Measurements from ENCODE around the gene ENOPH1.

The ENOPH1 gene

GRCh38 chr4:82415922-82416365 is 14.4 kb upstream of the ENOPH1 start:
- ChIA-PET POLR2A (interaction anchor here (1.9 kb wide), 1 partner anchor 13 kb away, joined by 7 read pairs; no protein-coding TSS in a partner anchor), CTCF (no interaction called here)
- no peak for DNase-seq (ENCODE audit: extremely low spot score)

GRCh38 chr4:82419451-82419850 is 10.9 kb upstream of the ENOPH1 start:
- CTCF ChIA-PET = no interaction called here
- POLR2A ChIA-PET = interaction anchor here (1.4 kb wide), 1 partner anchor 10 kb away, joined by 9 read pairs; no protein-coding TSS in a partner anchor
- DNase-seq (ENCODE audit: extremely low spot score) = no peak
- TF ChIP-seq L3MBTL2 (conservative IDR thresholded peaks at IDR 0.05) = no peak
- no peak for TF ChIP-seq FOXA1 (IDR thresholded peaks at IDR 0.05)
- TF ChIP-seq, protein P1, sequence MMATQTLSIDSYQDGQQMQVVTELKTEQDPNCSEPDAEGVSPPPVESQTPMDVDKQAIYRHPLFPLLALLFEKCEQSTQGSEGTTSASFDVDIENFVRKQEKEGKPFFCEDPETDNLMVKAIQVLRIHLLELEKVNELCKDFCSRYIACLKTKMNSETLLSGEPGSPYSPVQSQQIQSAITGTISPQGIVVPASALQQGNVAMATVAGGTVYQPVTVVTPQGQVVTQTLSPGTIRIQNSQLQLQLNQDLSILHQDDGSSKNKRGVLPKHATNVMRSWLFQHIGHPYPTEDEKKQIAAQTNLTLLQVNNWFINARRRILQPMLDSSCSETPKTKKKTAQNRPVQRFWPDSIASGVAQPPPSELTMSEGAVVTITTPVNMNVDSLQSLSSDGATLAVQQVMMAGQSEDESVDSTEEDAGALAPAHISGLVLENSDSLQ (IDR thresholded peaks at IDR 0.05) = no peak

More at GRCh38 chr4:82415922-82416365, 14.4 kb upstream of the ENOPH1 start:
- no peak for TF ChIP-seq FOXK2 (IDR thresholded peaks at IDR 0.05)
- TF ChIP-seq, protein P1 (IDR thresholded peaks at IDR 0.05) = no peak
- no peak for TF ChIP-seq ARNT (IDR thresholded peaks at IDR 0.05)
- TF ChIP-seq ELF4 (IDR thresholded peaks at IDR 0.05) = no peak
- TF ChIP-seq SUZ12 (IDR thresholded peaks at IDR 0.05) = no peak
- no peak for TF ChIP-seq CTBP1 (IDR thresholded peaks at IDR 0.05; ENCODE audit: borderline replicate concordance)
- no peak for TF ChIP-seq LEF1 (IDR thresholded peaks at IDR 0.05; ENCODE audit: borderline replicate concordance)
- no peak for TF ChIP-seq FOXA1 (IDR thresholded peaks at IDR 0.05)
- no peak for TF ChIP-seq BHLHE40 (IDR thresholded peaks at IDR 0.05; ENCODE audit: borderline replicate concordance)
- no peak for TF ChIP-seq ZNF384 (IDR thresholded peaks at IDR 0.05)
- TF ChIP-seq L3MBTL2 (conservative IDR thresholded peaks at IDR 0.05) = no peak

- ChIA-PET POLR2A (interaction anchor here (0.6 to 0.7 kb wide), 2 partner anchors 17 to 48 kb away, joined by 3 read pairs; partner anchors contain the start of gene HNRNPD), CTCF (interaction anchor here (0.6 kb wide), 1 partner anchor 137 kb away, joined by 4 read pairs; no protein-coding TSS in a partner anchor)
- no peak for DNase-seq (ENCODE audit: extremely low spot score)
- TF ChIP-seq ZNF384 (IDR thresholded peaks at IDR 0.05) (no peak), NFRKB (IDR thresholded peaks at IDR 0.05) (0 out of 2 replicates have a peak, but pooled peaks have one; percentile 8)
Observed at GRCh38 chr4:82421796-82422560, 8.4 kb upstream of the ENOPH1 start.

DNA sequence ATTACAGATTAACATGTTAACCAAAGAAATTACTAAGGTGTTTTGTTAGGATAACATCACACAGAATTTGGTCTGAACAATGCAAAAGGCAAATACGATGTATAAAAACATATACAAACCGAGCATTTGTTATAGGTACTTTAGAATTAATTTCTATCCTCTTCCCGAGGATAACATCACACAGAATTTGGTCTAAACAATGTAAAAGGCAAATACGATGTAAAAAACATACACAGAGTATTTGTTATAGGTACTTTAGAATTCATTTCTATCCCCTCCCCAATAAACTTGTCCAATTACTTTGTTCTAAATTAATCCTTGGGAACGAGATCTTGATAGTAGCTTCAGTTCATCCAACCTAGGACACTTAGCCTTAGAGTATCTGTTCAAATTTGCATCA is 7.8 kb upstream of the ENOPH1 start:
- DNase-seq (ENCODE audit: extremely low spot score) = no peak
- CTCF ChIA-PET = no interaction called here
- POLR2A ChIA-PET = interaction anchor here (0.7 kb wide), 1 partner anchor 49 kb away, joined by 3 read pairs; the partner anchor contains the start of gene HNRNPD
- TF ChIP-seq FOXM1 (IDR thresholded peaks at IDR 0.05; ENCODE audit: borderline replicate concordance) (no peak), SP1 (IDR thresholded peaks at IDR 0.05) (no peak), ZNF384 (IDR thresholded peaks at IDR 0.05) (no peak), ARNT (IDR thresholded peaks at IDR 0.05) (no peak), FOXA1 (IDR thresholded peaks at IDR 0.05) (no peak), HDGF (IDR thresholded peaks at IDR 0.05; ENCODE audit: borderline replicate concordance) (no peak), LEF1 (IDR thresholded peaks at IDR 0.05; ENCODE audit: borderline replicate concordance) (no peak)

DNA sequence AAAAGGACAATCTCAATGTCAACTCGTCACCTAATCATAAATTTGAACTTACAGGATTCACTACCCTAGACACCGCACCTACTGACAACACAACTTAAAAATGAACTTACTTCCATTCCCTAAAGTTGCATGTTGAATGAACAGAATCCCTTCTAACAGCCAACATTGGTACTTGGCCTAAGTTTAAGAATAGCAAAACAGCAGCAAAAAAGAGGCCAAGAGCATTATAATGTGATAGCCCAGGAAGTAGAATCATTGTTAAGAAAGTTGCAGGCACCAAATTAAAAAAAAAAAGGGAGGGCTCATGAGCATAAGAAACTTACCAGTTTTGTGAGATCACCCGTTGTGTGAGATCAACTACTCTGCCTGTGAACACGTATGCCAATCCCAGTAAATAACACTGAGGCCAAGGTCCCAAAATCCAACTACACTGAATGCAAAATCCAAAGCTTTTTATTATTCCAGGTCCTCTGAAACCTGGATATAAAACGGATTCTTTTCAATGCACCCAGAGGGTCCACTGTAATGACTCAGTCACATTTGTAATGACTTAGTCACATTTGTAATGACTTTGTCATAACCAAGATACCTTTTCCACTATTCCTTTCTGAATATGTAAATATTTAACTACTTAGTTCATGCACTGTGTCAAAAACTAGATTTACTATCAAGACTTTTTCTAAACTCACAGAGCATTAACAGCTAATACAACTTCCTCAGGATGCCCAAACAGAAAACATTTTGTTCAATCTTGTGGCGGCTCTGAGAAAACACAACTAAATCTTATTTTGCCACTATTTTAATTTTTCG is 6.9 kb upstream of the ENOPH1 start:
- CTCF ChIA-PET = interaction anchor here (0.8 kb wide), 1 partner anchor 255 kb away, joined by 3 read pairs; no protein-coding TSS in a partner anchor
- POLR2A ChIA-PET = interaction anchor here (1.5 kb wide), 1 partner anchor 49 kb away, joined by 4 read pairs; the partner anchor contains the start of gene HNRNPD
- no peak for DNase-seq (ENCODE audit: extremely low spot score)
- 0 out of 2 replicates have a peak, but pooled peaks have one; percentile 13 for TF ChIP-seq L3MBTL2 (conservative IDR thresholded peaks at IDR 0.05)
- TF ChIP-seq CTBP1 (IDR thresholded peaks at IDR 0.05; ENCODE audit: borderline replicate concordance) = no peak
- no peak for TF ChIP-seq TARDBP (IDR thresholded peaks at IDR 0.05)
- peak; percentile 25; the same call in 1 of the 2 replicates for TF ChIP-seq ELF4 (IDR thresholded peaks at IDR 0.05)

DNA sequence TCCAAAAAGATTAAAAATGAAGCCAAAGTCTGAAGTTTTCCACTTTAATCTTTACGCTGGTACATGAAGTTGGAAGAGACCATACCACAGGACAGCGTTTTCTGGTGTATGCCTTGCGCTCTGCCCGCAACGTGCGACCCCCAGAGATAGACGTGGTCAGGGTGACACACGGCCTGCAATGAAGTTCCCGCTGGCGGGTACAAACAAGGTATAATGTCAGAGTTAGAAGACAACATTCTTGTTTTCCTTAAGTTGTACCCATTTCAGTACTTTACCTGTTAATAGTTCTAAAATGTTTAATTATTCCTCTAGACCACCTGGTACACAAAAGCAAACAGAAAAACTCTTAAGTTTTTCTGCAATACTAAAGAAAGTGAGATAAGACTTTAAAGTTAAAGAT is 4.9 kb upstream of the ENOPH1 start:
- ChIA-PET CTCF (no interaction called here), POLR2A (no interaction called here)
- DNase-seq (ENCODE audit: extremely low spot score) = no peak
- TF ChIP-seq LEF1 (IDR thresholded peaks at IDR 0.05; ENCODE audit: borderline replicate concordance) (no peak), FOXA1 (IDR thresholded peaks at IDR 0.05) (no peak), SUZ12 (IDR thresholded peaks at IDR 0.05) (no peak), HDGF (IDR thresholded peaks at IDR 0.05; ENCODE audit: borderline replicate concordance) (no peak), NFRKB (IDR thresholded peaks at IDR 0.05) (no peak), TARDBP (IDR thresholded peaks at IDR 0.05) (no peak), L3MBTL2 (conservative IDR thresholded peaks at IDR 0.05) (no peak), FOXK2 (IDR thresholded peaks at IDR 0.05) (no peak), BHLHE40 (IDR thresholded peaks at IDR 0.05; ENCODE audit: borderline replicate concordance) (no peak), FOXM1 (IDR thresholded peaks at IDR 0.05; ENCODE audit: borderline replicate concordance) (no peak), ELF4 (IDR thresholded peaks at IDR 0.05) (no peak), SP1 (IDR thresholded peaks at IDR 0.05) (no peak), ZNF384 (IDR thresholded peaks at IDR 0.05) (no peak), ARNT (IDR thresholded peaks at IDR 0.05) (no peak), CTBP1 (IDR thresholded peaks at IDR 0.05; ENCODE audit: borderline replicate concordance) (no peak)
- TF ChIP-seq, protein P1 (IDR thresholded peaks at IDR 0.05) = no peak

Data from HEK293T (cell line).